DOHH2 (cell line): Measurements from ENCODE around the gene CCND2.

Source experiments
- H3F3A ChIP-seq: fragments of 200-600 bp; sonication (generic), shearing (Covaris generic); 2 replicates; pipeline ENCODE4 v1.6.0; 2016; ENCODE audit warnings: antibody characterized with exemption, mild to moderate bottlenecking; ENCODE audit not compliant: control insufficient read depth, insufficient read depth
- H3K27ac ChIP-seq: fragments of 200-600 bp; sonication (generic); 2 replicates; pipeline ENCODE4 v1.5.1; 2014; ENCODE audit warnings: low read depth, mild to moderate bottlenecking, low read length, moderate library complexity
- H3K27me3 ChIP-seq: fragments of 200-600 bp; sonication (generic); 2 replicates; pipeline ENCODE4 v1.6.1; 2014; ENCODE audit warnings: mild to moderate bottlenecking, low read length, mixed read lengths; ENCODE audit not compliant: control insufficient read depth
- H3K36me3 ChIP-seq: fragments of 200-600 bp; sonication (generic); 2 replicates; pipeline ENCODE4 v1.6.1; 2014; ENCODE audit warnings: mild to moderate bottlenecking, low read length, moderate library complexity, mixed read lengths; ENCODE audit not compliant: control insufficient read depth
- H3K4me1 ChIP-seq: fragments of 200-600 bp; sonication (generic); 2 replicates; pipeline ENCODE4 v1.6.1; 2014; ENCODE audit warnings: mild to moderate bottlenecking, low read length, mixed read lengths; ENCODE audit not compliant: control insufficient read depth
- H3K4me2 ChIP-seq: fragments of 200-600 bp; sonication (generic); 2 replicates; pipeline ENCODE4 v1.6.0; 2014; ENCODE audit warnings: mild to moderate bottlenecking, low read length, moderate library complexity
- H3K4me3 ChIP-seq: fragments of 200-600 bp; sonication (generic); 2 replicates; pipeline ENCODE4 v1.5.1; 2014; ENCODE audit warnings: mild to moderate bottlenecking, low read length, mixed read lengths
- H3K79me2 ChIP-seq: fragments of 200-600 bp; sonication (generic); 2 replicates; pipeline ENCODE4 v1.6.1; 2014; ENCODE audit warnings: mild to moderate bottlenecking, low read length, mixed read lengths; ENCODE audit not compliant: control insufficient read depth
- H3K9me2 ChIP-seq: fragments of 200-600 bp; sonication (generic); replicated peaks from 2 replicates; pipeline ENCODE4 v1.6.1; 2014; ENCODE audit warnings: mild to moderate bottlenecking, low read length, mixed read lengths; ENCODE audit not compliant: control insufficient read depth
- H3K9me3 ChIP-seq: fragments of 200-600 bp; sonication (generic); 2 replicates; pipeline ENCODE4 v1.6.1; 2014; ENCODE audit warnings: antibody characterized with exemption, low read length, mixed read lengths; ENCODE audit not compliant: control insufficient read depth, insufficient read depth
- H4K20me1 ChIP-seq: fragments of 200-600 bp; sonication (generic); 2 replicates; pipeline ENCODE4 v1.6.0; 2014; ENCODE audit warnings: low read depth, mild to moderate bottlenecking, antibody characterized with exemption, low read length, moderate library complexity; ENCODE audit not compliant: control insufficient read depth, insufficient read depth
- CTCF ChIP-seq: fragments of 200-600 bp; sonication (generic); IDR thresholded peaks from one replicate; pipeline ENCODE4 v1.5.1; 2014; ENCODE audit warnings: antibody characterized with exemption, mild to moderate bottlenecking, low read depth, low read length; ENCODE audit not compliant: poor library complexity, severe bottlenecking
- EZH2phosphoT487 ChIP-seq: fragments of 200-600 bp; sonication (generic); IDR thresholded peaks from 2 replicates; pipeline ENCODE4 v1.6.1; 2017; ENCODE audit warnings: borderline replicate concordance, mild to moderate bottlenecking, antibody characterized with exemption, low read length, moderate library complexity, mixed read lengths

Gene CCND2

GRCh38 chr12:4300883-4301282 is 27.3 kb downstream of the CCND2 start:
- H3K4me2 ChIP-seq, result no peak overlapping the region
- no peaks in the 10 kb centered on the region for H4K20me1 ChIP-seq
- H3K27me3 ChIP-seq, result peaks cover 26% of the 10 kb centered on the region
- H3K36me3 ChIP-seq, result no peaks in the 10 kb centered on the region
- H3K27ac ChIP-seq, result no peak overlapping the region
- H3K9me3 ChIP-seq, result no peaks in the 10 kb centered on the region
- no peak overlapping the region for H3K4me3 ChIP-seq
- TF ChIP-seq CTCF (no peak), EZH2phosphoT487 (no peak)
- H3K79me2 ChIP-seq, result no peaks in the 10 kb centered on the region
- H3F3A ChIP-seq, result no peaks in the 10 kb centered on the region
- no peaks in the 10 kb centered on the region for H3K4me1 ChIP-seq
- no peaks in the 10 kb centered on the region for H3K9me2 ChIP-seq

DNA sequence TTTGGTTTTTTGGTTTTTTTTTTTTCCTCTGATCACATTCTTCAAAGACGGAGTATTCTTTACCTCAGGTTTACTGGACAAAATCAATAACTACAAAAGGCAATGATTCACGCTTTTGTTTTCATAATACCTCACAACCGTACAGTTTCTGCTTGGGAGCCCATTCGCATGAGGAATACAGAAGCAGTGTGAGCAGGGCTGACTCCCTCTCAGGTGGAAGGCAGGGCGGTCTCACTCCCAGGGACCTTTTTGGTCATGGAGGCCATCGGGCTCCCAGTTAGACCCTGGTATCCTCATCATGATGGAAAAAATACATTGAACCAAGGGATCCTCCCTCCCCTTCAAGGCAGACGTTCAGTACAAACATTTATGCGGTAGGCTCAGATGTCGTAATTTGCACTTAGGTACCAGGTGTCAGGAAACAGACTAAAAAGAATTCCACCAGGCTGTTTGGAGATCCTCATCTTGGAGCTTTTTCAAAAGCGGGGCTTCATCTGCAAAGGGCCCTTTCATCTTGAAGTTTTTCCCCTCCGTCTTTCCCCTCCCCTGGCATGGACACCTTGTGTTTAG is 28.5 kb downstream of the CCND2 start:
- Histone ChIP-seq H3K36me3 (no peaks in the 10 kb centered on the region), H4K20me1 (no peaks in the 10 kb centered on the region), H3K4me2 (no peak overlapping the region), H3K9me3 (no peaks in the 10 kb centered on the region), H3K4me3 (no peak overlapping the region), H3K4me1 (no peaks in the 10 kb centered on the region), H3K79me2 (no peaks in the 10 kb centered on the region), H3F3A (no peaks in the 10 kb centered on the region), H3K27me3 (peaks cover 31% of the 10 kb centered on the region), H3K9me2 (no peaks in the 10 kb centered on the region), H3K27ac (no peak overlapping the region)
- TF ChIP-seq CTCF, result no peak
- no peak for TF ChIP-seq EZH2phosphoT487

GRCh38 chr12:4302881-4303280 is 29.3 kb downstream of the CCND2 start:
- Histone ChIP-seq H3K4me2 (no peak overlapping the region), H4K20me1 (no peaks in the 10 kb centered on the region), H3K4me1 (no peaks in the 10 kb centered on the region), H3K27me3 (peaks cover 31% of the 10 kb centered on the region), H3K9me2 (no peaks in the 10 kb centered on the region), H3K27ac (no peak overlapping the region), H3K4me3 (no peak overlapping the region), H3K36me3 (no peaks in the 10 kb centered on the region), H3K9me3 (no peaks in the 10 kb centered on the region), H3K79me2 (no peaks in the 10 kb centered on the region), H3F3A (no peaks in the 10 kb centered on the region)
- no peak for TF ChIP-seq EZH2phosphoT487
- TF ChIP-seq CTCF, result no peak
